ENCODE results near the gene ZIC2. TPM values are rescaled to one million over a fixed set of nuclear protein-coding genes. Genes with fewer than 3 reads are reported as not detected.

Gene ZIC2
- total RNA-seq, 1 donor: not detected

DNA sequence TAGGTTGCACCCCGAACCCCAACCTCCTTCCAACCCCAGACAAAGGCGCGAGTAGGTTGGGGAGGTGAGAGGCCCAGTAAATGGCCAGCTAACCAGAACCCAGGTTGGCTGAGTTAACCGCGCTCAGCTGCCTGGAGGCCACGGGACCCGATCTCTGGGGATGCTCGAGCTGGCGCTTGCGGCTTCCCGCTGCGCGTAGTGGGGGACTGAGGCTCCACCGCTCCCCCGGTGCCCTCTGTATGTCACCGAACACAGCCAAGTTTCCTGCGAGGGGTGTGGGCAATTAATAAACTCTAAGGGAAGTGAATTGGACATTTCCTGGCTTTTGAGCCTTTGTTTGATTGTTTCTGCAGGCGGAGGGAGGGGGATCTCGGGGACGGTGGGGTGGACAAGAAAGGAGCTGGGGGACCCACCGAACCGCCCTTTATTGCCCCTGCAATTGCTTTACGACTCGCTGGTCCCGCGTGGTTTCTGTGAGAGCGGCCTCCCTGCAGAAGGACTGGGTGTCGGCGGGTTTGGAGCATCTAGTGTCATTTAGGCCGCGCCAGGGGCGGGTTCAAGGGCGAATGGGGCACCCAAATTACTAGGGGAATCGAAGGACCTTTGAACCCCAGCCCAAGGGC, 6.5 kb upstream of the ZIC2 start:
- no peak for DNase-seq (ENCODE audit: low read depth)
- TF ChIP-seq CTCF (IDR thresholded peaks at IDR 0.05; ENCODE audit: insufficient read depth, low read length): no peak
- no peak overlapping the region for H3K4me3 ChIP-seq (ENCODE audit: low read depth, low read length)

GRCh38 chr13:99975626-99976025, 6.0 kb upstream of the ZIC2 start:
- DNase-seq (ENCODE audit: low read depth): no peak
- no peak for TF ChIP-seq CTCF (IDR thresholded peaks at IDR 0.05; ENCODE audit: insufficient read depth, low read length)
- no peak overlapping the region for H3K4me3 ChIP-seq (ENCODE audit: low read depth, low read length)

DNA sequence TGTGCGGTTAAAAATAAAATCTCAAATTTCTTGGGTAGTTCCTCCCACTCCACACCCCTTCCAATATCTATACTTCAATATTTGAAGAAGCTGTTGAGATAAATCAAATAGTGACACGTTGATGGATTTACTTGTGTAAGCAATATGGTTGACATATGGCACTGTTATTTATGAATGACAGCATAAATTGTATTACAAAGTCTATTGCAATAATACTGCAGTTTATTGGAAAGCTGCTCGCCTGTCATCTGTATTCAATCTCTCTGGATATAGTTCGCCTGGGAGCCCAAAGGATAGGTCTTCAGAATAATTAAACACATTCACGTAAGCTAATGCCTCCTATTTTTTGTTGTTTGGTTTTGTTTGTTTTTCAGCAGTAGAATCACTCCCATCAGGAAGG, 5.0 kb upstream of the ZIC2 start:
- DNase-seq (ENCODE audit: low read depth): no peak
- H3K4me3 ChIP-seq (ENCODE audit: low read depth, low read length): no peak overlapping the region
- TF ChIP-seq CTCF (IDR thresholded peaks at IDR 0.05; ENCODE audit: insufficient read depth, low read length): no peak

DNA sequence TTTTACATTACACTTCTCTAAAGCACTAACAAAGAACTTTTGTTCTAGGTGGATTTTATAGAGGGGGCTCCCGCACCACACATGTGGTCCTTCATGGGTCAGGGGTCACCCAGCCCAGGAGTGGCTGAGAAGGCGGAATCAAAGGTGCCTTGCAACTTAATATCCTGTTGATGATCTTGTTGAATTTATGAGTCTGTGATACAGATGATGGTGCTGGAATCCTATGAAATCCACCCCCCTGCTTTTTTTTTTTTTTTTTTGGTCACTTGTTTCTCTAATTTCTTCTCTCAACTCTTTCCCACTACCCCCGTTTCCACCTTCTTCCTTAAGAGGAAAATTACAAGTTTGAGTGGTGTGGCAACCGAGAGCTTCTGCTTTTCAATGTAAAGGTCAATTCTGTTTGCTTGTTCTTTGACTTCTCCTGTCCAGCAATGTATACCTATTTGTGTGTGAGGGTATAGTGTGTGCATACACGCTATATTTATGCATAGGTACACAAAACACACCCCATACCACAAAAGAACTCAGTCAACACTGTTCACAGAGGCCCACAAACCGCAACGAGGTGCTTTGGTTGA, 4.2 kb upstream of the ZIC2 start:
- no peak for DNase-seq (ENCODE audit: low read depth)
- H3K4me3 ChIP-seq (ENCODE audit: low read depth, low read length): no peak overlapping the region
- TF ChIP-seq CTCF (IDR thresholded peaks at IDR 0.05; ENCODE audit: insufficient read depth, low read length): no peak

DNA sequence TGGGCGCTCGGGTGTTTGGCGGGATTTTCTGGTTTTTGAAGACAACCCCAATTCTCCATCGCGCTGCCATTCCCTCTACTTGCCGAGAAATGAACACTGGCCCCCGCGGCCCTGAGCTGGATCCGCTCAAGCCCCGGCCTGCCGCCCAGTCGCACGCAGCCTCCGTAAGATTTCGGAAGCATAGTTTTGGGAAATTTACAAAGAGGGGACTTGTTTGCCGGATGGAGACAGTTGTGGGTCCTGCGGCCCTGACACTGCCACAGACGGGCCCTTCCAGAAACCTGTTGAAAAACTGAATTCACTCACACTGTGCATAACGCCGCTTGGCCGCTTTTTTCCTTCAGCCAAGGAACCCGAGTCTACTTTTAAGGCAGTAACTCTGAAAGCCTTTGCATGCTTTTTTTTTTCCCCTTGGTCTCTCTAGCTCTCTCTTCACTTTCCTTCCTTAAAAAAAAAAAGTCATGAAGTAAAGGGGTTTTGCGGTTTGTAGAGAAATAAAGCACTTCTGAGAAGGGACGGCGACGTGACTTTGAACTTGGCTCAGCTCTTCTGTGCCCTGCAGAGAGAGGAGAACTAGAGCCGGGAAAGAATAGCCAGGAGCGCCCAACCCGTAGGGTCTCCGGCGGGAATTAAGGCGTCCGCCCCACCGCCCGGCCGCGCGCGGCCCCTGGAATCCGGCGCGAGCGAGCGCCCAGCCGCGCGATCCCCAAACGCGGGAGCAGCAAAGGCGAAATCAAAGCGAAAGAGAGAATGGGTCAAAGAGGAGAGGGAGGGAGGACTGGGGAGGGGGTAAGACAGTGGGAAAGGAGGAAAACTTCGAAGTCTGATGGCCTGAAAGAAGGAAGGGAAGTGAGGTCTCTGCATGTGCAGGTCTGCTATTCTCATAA, 3.4 kb upstream of the ZIC2 start:
- H3K4me3 ChIP-seq (ENCODE audit: low read depth, low read length): no peak overlapping the region
- no peak for DNase-seq (ENCODE audit: low read depth)
- TF ChIP-seq CTCF (IDR thresholded peaks at IDR 0.05; ENCODE audit: insufficient read depth, low read length): no peak

DNA sequence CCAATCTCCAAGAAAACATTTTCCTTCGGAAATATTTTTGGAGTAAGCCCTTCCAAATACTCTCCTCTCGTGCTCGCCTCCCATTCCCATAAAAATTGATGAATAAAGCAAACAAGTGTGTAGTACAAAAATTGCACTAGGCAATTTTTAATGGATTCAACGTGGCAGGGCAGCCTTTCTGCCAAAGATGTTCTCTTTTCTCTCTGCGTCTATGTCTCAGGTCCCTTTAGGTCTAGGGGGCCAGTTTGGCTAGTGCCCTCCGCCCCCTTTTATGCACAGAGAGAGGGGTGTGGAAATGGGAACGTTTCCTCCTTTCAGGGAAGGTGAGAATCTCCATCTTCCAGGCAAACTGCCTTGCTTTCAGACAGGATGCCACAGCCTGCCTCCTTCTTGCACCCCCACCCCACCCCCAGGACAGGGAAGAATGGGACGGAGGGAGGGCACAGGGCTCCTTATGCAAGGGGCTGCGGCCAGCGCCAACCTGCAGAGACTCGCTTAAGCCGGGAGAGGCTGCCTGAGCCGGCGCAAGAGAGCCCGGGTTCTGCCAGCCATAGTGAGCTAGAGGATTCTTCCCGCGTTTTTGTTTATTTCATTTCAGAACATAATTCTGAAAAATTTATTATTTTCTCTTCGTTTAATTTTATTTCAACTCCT, 2.7 kb upstream of the ZIC2 start:
- no peak overlapping the region for H3K4me3 ChIP-seq (ENCODE audit: low read depth, low read length)
- no peak for DNase-seq (ENCODE audit: low read depth)
- no peak for TF ChIP-seq CTCF (IDR thresholded peaks at IDR 0.05; ENCODE audit: insufficient read depth, low read length)
